SK-N-MC (cell line): ENCODE data around the gene ST3GAL4.

ENCODE experiments used
- EZH2 ChIP-seq: fragments of 200-600 bp; sonication (generic); IDR thresholded peaks from one replicate; pipeline ENCODE4 v1.6.1; 2017; ENCODE audit warnings: antibody characterized with exemption
- POLR2AphosphoS5 ChIP-seq: IDR thresholded peaks from 2 replicates; pipeline ENCODE4 v1.6.1; 2012; ENCODE audit warnings: mild to moderate bottlenecking, low read depth, low read length, borderline replicate concordance

- TF ChIP-seq POLR2AphosphoS5 = no peak
- no peak for TF ChIP-seq EZH2
Measured at GRCh38 chr11:126317432-126317755, 38.1 kb upstream of the ST3GAL4 start.
